Endothelial cell of umbilical vein (primary cell): ENCODE data around the gene CHRD. TPM values are rescaled to one million over a fixed set of nuclear protein-coding genes. Genes with fewer than 3 reads are reported as not detected.
"Not testable (repeated sequence)": the region's sequence is repeated elsewhere in the genome, so short reads cannot be mapped to it uniquely, and the experiment has no call there.

Source experiments
- BruUV-seq: library from RNA; stranded (reverse); fragments of 400-500 nt; replicated peaks from 2 replicates; lab custom pipeline; 2021; lab: Mats Ljungman, UMichigan
- CTCF ChIA-PET: fragments of 300-600, 350-600 bp; sonication (Branson Sonifier 250); formaldehyde crosslinking; loops from one replicate; lab custom pipeline; 2021; ENCODE audit warnings: antibody characterized with exemption, inconsistent platforms; lab: Charles Lee
- POLR2A ChIA-PET: fragments of 300-600, 350-600 bp; sonication (Branson Sonifier 250); formaldehyde crosslinking; loops from one replicate; lab custom pipeline; 2021; ENCODE audit warnings: antibody characterized with exemption, inconsistent platforms; lab: Charles Lee
- DNase-seq: peaks from one replicate; pipeline ENCODE4 v3.0.0-alpha.2; 2011; ENCODE audit warnings: low read depth, low spot score
- FAIRE-seq: peaks from 2 replicates; lab custom pipeline; 2011; peaks lifted over from hg19 to GRCh38; lab: Jason Lieb, UNC
- H2AFZ ChIP-seq: 2 replicates; pipeline ENCODE4 v1.6.0; 2012; ENCODE audit warnings: low read depth, low read length, control low read depth, inconsistent platforms
- H3K27ac ChIP-seq: 2 replicates; pipeline ENCODE4 v1.5.1; 2011; ENCODE audit warnings: low read depth, mild to moderate bottlenecking, control low read depth, low read length, moderate library complexity; ENCODE audit not compliant: insufficient read depth
- H3K27me3 ChIP-seq, 2 experiments: 2 replicates each; pipeline versions ENCODE4 v1.6.0 to v1.6.1; 2011; ENCODE audit warnings: low read length in 2 of 2, mixed read lengths in 1 of 2; ENCODE audit not compliant: control insufficient read depth in 2 of 2, insufficient read depth in 2 of 2
- H3K36me3 ChIP-seq, 2 experiments: 2 replicates in 1 of 2; 3 replicates in 1 of 2; pipeline ENCODE4 v1.5.1; 2011; ENCODE audit warnings: low read length in 2 of 2, mild to moderate bottlenecking in 1 of 2, moderate library complexity in 1 of 2; ENCODE audit not compliant: control insufficient read depth in 2 of 2, insufficient read depth in 2 of 2; ENCODE audit errors: extremely low read depth in 1 of 2
- H3K4me1 ChIP-seq: 3 replicates; pipeline ENCODE4 v1.5.1; 2011; ENCODE audit warnings: mild to moderate bottlenecking, low read length; ENCODE audit not compliant: control insufficient read depth, insufficient read depth; ENCODE audit errors: extremely low read depth
- H3K4me2 ChIP-seq: 2 replicates; pipeline ENCODE4 v1.6.1; 2011; ENCODE audit warnings: low read length, control low read depth, mixed read lengths; ENCODE audit not compliant: insufficient read depth
- H3K4me3 ChIP-seq, 3 experiments: fragments of 200-600 bp in 1 of 3; sonication (generic), shearing (Covaris generic) in 1 of 3; replicated peaks in 1 of 3; 2 replicates each; pipeline ENCODE4 v1.5.1; 2011 to 2016; ENCODE audit warnings: control low read depth in 3 of 3, low read length in 3 of 3, mild to moderate bottlenecking in 2 of 3, inconsistent platforms in 1 of 3, low read depth in 1 of 3, moderate library complexity in 1 of 3; ENCODE audit not compliant: insufficient read depth in 1 of 3
- H3K79me2 ChIP-seq: 2 replicates; pipeline ENCODE4 v1.6.0; 2012; ENCODE audit warnings: low read length, inconsistent platforms; ENCODE audit not compliant: control insufficient read depth, insufficient read depth
- H3K9ac ChIP-seq: replicated peaks from 2 replicates; pipeline ENCODE3; 2011; ENCODE audit warnings: low read length, control low read depth; ENCODE audit not compliant: insufficient read depth; ENCODE audit errors: extremely low read depth
- H3K9me1 ChIP-seq: replicated peaks from 3 replicates; pipeline ENCODE4 v1.6.0; 2011; ENCODE audit warnings: mild to moderate bottlenecking, low read length; ENCODE audit not compliant: control insufficient read depth, insufficient read depth; ENCODE audit errors: extremely low read depth
- H3K9me3 ChIP-seq: replicated peaks from 2 replicates; pipeline ENCODE4 v1.5.1; 2012; ENCODE audit warnings: low read length, inconsistent platforms; ENCODE audit not compliant: control insufficient read depth, insufficient read depth
- H4K20me1 ChIP-seq: replicated peaks from 2 replicates; pipeline ENCODE3; 2011; ENCODE audit warnings: mild to moderate bottlenecking, low read length; ENCODE audit not compliant: control insufficient read depth, insufficient read depth; ENCODE audit errors: extremely low read depth
- CTCF ChIP-seq, 2 donors: IDR thresholded peaks; 1 replicate in 1 of 2; 2 replicates in 1 of 2; pipeline ENCODE4 v1.5.1; 2011; ENCODE audit warnings: low read length in 2 of 2, mild to moderate bottlenecking in 2 of 2, moderate library complexity in 2 of 2, control low read depth in 1 of 2, inconsistent platforms in 1 of 2, low read depth in 1 of 2; ENCODE audit not compliant: insufficient read depth in 1 of 2; ENCODE audit errors: extremely low read depth in 1 of 2
- EZH2 ChIP-seq: IDR thresholded peaks from 2 replicates; pipeline ENCODE4 v1.6.1; 2012; ENCODE audit warnings: borderline replicate concordance, low read depth, mild to moderate bottlenecking, moderate library complexity, low read length, inconsistent platforms; ENCODE audit not compliant: severe bottlenecking
- FOS ChIP-seq: IDR thresholded peaks from 2 replicates; pipeline ENCODE4 v1.6.1; 2011; ENCODE audit warnings: mild to moderate bottlenecking, low read length, moderate library complexity, borderline replicate concordance; ENCODE audit not compliant: insufficient read depth
- GATA2 ChIP-seq: IDR thresholded peaks from 2 replicates; pipeline ENCODE4 v1.7.0; 2011; ENCODE audit warnings: low read depth, mild to moderate bottlenecking, moderate library complexity, mixed read lengths, low read length; ENCODE audit not compliant: insufficient read length, insufficient read depth
- JUN ChIP-seq: IDR thresholded peaks from 2 replicates; pipeline ENCODE4 v1.6.1; 2011; ENCODE audit warnings: borderline replicate concordance, low read depth; ENCODE audit not compliant: insufficient read length, insufficient read depth
- MAX ChIP-seq: IDR thresholded peaks from 2 replicates; pipeline ENCODE4 v1.6.1; 2011; ENCODE audit not compliant: insufficient read depth, insufficient read length
- MYC ChIP-seq: IDR thresholded peaks from one replicate; pipeline ENCODE4 v1.6.1; 2011; ENCODE audit warnings: mild to moderate bottlenecking, low read depth, low read length
- POLR2A ChIP-seq: IDR thresholded peaks from 2 replicates; pipeline ENCODE4 v1.6.1; 2012; ENCODE audit warnings: low read depth, mild to moderate bottlenecking, control low read depth, low read length
- POLR2AphosphoS5 ChIP-seq: IDR thresholded peaks from 2 replicates; pipeline ENCODE4 v1.6.1; 2012; ENCODE audit warnings: low read depth, mild to moderate bottlenecking, control low read depth, low read length, moderate library complexity; ENCODE audit not compliant: insufficient read depth
- dilution Hi-C: fragments of 300-500 bp; cut with MboI; formaldehyde crosslinking; loops from one replicate; pipeline ENCODE4 v1.15.0; 2019; ENCODE audit warnings: low sequenced_read_pairs; ENCODE audit not compliant: extremely low pct_ligation_motif_present
- intact Hi-C: fragments of 100-400 bp; cut with micrococcal nuclease; formaldehyde crosslinking; loops from one replicate; pipeline ENCODE4 v1.10.0; 2022
- polyA plus RNA-seq, 4 experiments: library from polyadenylated mRNA; depleted of rRNA in 3 of 4; stranded (reverse) in 3 of 4; unstranded in 1 of 4; fragments of >200 nt; gene quantifications; 2 replicates each; pipeline versions ENCODE4 v1.2.1 to v1.2.3, GENCODE V29; 2011 to 2012; ENCODE audit warnings: missing spikeins in 1 of 4
- total RNA-seq: library from RNA; stranded (reverse); gene quantifications from 2 replicates; pipeline ENCODE4 v1.2.3, GENCODE V29; 2021

Gene CHRD
- total and polyA plus RNA-seq, 2 donors (not counting 3 experiments of a cell fraction or from before 2014, with no cell fraction given): 0.40 to 0.54 TPM

- H3K4me3 ChIP-seq, FAIRE-seq, H3K36me3 ChIP-seq, H2AFZ ChIP-seq, BruUV-seq, dilution Hi-C loops, H3K9ac ChIP-seq, H3K27ac ChIP-seq, H3K9me1 ChIP-seq, H3K27me3 ChIP-seq, DNase-seq, intact Hi-C loops, H3K9me3 ChIP-seq, H3K4me1 ChIP-seq, POLR2A ChIA-PET, H4K20me1 ChIP-seq, H3K79me2 ChIP-seq, H3K4me2 ChIP-seq: not testable (repeated sequence)
- CTCF ChIA-PET: interaction anchor here (1.1 kb wide), 1 partner anchor 80 kb away, joined by 3 read pairs; no protein-coding TSS in a partner anchor
Observed at GRCh38 chr3:184433178-184433577, 53.3 kb downstream of the CHRD start.

GRCh38 chr3:184439096-184439495 lies 59.2 kb downstream of the CHRD start:
- Histone ChIP-seq H3K79me2 (no peaks in the 10 kb centered on the region), H3K36me3 (no peaks in the 10 kb centered on the region), H3K9ac (no peak overlapping the region), H2AFZ (no peak overlapping the region), H3K27ac (no peak overlapping the region), H3K4me3 (no peak overlapping the region), H3K4me2 (no peak overlapping the region), H3K4me1 (peaks cover 6% of the 10 kb centered on the region), H3K9me3 (no peaks in the 10 kb centered on the region), H3K9me1 (no peaks in the 10 kb centered on the region), H4K20me1 (no peaks in the 10 kb centered on the region), H3K27me3 (peaks cover 3 to 4% of the 10 kb centered on the region in 2 experiments)
- FAIRE-seq (no peak), DNase-seq (no peak)
- ChIA-PET CTCF (interaction anchor here (1.4 to 2.1 kb wide), 4 partner anchors 10 to 68 kb away, joined by 3 to 5 read pairs (median 5); no protein-coding TSS in a partner anchor), POLR2A (no interaction called here)
- BruUV-seq: no TSS peak
- dilution Hi-C loops: no loop called here
- TF ChIP-seq MAX: no peak
- TF ChIP-seq POLR2A: no peak
- TF ChIP-seq MYC: no peak
- TF ChIP-seq EZH2: no peak
- TF ChIP-seq POLR2AphosphoS5: no peak
- TF ChIP-seq GATA2: no peak
- no peak for TF ChIP-seq CTCF (IDR thresholded peaks at IDR 0.05; ENCODE audit: extremely low read depth in 1 of 2, insufficient read depth in 1 of 2, low read depth in 1 of 2, low read length in 2 of 2)
- TF ChIP-seq FOS: no peak
- no peak for TF ChIP-seq JUN
- intact Hi-C loops: no loop called here
